ENCODE measurements around the gene USP24.

The USP24 gene

DNA sequence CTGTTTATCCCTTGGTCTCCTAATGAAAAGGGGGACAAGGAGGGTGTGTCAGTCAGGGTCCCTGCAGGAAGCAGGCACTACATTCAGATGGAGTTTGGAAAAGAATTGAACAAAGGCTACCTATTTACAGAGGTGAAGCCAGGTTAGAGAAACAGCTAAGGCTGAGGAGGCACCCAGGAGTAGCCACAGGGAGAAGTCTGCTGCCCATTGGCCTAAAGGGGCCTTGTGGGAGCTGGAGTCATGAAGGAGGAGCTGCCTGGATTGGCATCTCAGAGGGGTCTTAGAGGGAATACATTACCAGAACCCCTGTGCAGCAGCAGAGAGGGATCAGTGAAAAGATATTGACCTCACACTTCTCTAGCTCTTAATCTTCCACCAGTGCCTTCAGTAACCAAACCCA, 31.2 kb upstream of the USP24 start:
- H3K4me3 ChIP-seq (ENCODE audit: insufficient read depth, low read depth, low read length, poor library complexity, severe bottlenecking): no peak overlapping the region
- no peaks in the 10 kb centered on the region for H3K36me3 ChIP-seq (ENCODE audit: control insufficient read depth, insufficient read depth, low read length)
- no peaks in the 10 kb centered on the region for H3K27me3 ChIP-seq (replicated peaks; ENCODE audit: control insufficient read depth, insufficient read depth, low read length, poor library complexity, severe bottlenecking)
- no peaks in the 10 kb centered on the region for H3K4me1 ChIP-seq (ENCODE audit: control insufficient read depth, insufficient read depth, low read length, poor library complexity, severe bottlenecking)
- DNase-seq: no peak
- H3K27ac ChIP-seq (ENCODE audit: insufficient read depth, low read length, poor library complexity, severe bottlenecking): no peak overlapping the region
- no peaks in the 10 kb centered on the region for H3K9me3 ChIP-seq (ENCODE audit: control insufficient read depth, low read length)

DNA sequence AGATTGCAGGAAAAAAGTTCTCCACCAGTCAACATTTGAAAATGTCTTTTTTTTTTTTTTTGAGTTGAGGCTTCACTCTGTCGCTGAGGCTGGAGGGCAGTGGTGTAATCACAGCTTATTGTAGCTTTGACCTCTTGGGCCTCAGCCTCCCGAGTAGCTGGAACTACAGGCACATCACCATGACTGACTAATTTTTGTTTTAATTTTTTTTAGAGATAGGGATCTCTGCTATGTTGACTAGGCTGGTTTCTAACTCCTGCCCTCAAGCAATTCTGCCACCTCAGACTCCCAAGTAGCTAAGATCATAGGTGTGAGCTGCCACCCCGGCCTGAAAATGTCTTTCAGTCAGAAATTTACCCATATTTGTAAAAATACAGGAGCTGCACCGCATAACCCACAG, 30.6 kb upstream of the USP24 start:
- H3K36me3 ChIP-seq (ENCODE audit: control insufficient read depth, insufficient read depth, low read length): no peaks in the 10 kb centered on the region
- no peak overlapping the region for H3K4me3 ChIP-seq (ENCODE audit: insufficient read depth, low read depth, low read length, poor library complexity, severe bottlenecking)
- no peak overlapping the region for H3K27ac ChIP-seq (ENCODE audit: insufficient read depth, low read length, poor library complexity, severe bottlenecking)
- H3K27me3 ChIP-seq (replicated peaks; ENCODE audit: control insufficient read depth, insufficient read depth, low read length, poor library complexity, severe bottlenecking): no peaks in the 10 kb centered on the region
- no peaks in the 10 kb centered on the region for H3K9me3 ChIP-seq (ENCODE audit: control insufficient read depth, low read length)
- H3K4me1 ChIP-seq (ENCODE audit: control insufficient read depth, insufficient read depth, low read length, poor library complexity, severe bottlenecking): no peaks in the 10 kb centered on the region
- no peak for DNase-seq

DNA sequence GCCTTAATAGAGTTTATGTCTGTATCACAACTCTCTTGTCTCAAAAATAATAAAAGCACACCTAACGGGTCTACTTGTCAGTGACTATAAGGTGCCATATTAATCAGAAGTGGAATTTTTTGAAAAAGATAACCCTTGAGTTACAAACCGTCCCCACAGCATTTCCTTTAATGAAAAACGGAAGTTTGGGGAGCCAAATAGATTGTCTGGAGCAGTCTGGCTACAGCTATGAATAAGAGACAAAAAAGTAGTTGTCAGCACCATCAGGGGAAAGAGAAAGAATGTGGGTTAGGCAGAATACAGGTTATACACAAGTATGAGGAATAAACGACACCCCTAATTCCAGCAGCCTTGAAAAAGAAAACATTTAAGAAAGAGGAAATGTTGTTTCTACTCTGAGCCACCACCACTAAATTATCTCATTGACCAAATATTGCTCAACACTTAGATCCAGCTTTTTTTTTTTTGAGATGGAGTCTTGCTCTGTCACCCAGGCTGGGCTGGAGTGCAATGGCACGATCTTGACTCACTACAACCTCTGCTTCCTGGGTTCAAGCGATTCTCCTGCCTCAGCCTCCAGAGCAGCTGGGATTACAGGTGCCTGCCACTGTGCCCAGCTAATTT, 29.4 kb upstream of the USP24 start:
- Histone ChIP-seq H3K9me3 (ENCODE audit: control insufficient read depth, low read length) (no peaks in the 10 kb centered on the region), H3K36me3 (ENCODE audit: control insufficient read depth, insufficient read depth, low read length) (no peaks in the 10 kb centered on the region), H3K4me1 (ENCODE audit: control insufficient read depth, insufficient read depth, low read length, poor library complexity, severe bottlenecking) (no peaks in the 10 kb centered on the region), H3K27me3 (replicated peaks; ENCODE audit: control insufficient read depth, insufficient read depth, low read length, poor library complexity, severe bottlenecking) (no peaks in the 10 kb centered on the region), H3K27ac (ENCODE audit: insufficient read depth, low read length, poor library complexity, severe bottlenecking) (no peak overlapping the region), H3K4me3 (ENCODE audit: insufficient read depth, low read depth, low read length, poor library complexity, severe bottlenecking) (no peak overlapping the region)
- no peak for DNase-seq

DNA sequence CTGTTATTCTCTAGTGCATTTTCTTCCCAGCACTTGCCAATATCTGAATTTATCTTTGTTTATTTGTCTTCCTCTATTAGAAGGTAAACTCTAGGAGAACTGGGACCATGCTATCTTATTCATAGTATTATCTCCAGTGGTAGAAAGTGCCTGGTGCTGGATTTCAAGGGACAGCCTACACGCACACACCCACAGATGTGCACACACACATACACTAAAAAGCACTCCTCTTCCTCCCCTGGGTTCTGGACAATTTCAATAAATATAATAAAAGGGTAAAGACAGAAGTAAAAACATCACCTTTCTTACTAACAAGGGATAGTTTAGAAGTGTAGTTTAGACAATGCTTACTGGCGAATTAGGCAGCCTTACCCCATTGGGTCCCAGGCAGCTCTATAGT, 28.5 kb upstream of the USP24 start:
- H3K36me3 ChIP-seq (ENCODE audit: control insufficient read depth, insufficient read depth, low read length): no peaks in the 10 kb centered on the region

DNA sequence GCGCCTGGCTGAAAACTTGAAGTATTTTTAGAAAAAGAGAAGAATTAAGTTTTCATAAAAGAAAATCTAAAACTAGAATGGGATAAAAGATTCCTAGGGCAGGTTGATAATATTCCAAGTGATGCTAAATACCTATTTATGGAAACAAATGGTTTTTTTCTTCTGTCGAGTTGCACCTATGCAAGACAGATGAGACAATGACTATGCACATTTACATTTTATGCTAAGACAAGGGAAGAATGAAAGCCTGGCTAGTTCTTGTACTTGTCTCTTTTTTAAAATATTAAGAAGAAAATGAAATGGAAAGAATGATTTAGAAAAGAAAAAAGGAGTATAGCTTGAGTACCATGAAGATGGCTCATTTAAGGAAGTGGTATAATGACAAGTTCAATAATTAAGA, 24.4 kb upstream of the USP24 start:
- Histone ChIP-seq H3K27ac (ENCODE audit: insufficient read depth, low read length, poor library complexity, severe bottlenecking) (no peak overlapping the region), H3K9me3 (ENCODE audit: control insufficient read depth, low read length) (no peaks in the 10 kb centered on the region)

More for the DNA sequence above, 28.5 kb upstream of the USP24 start:
- Histone ChIP-seq H3K27ac (ENCODE audit: insufficient read depth, low read length, poor library complexity, severe bottlenecking) (no peak overlapping the region), H3K27me3 (replicated peaks; ENCODE audit: control insufficient read depth, insufficient read depth, low read length, poor library complexity, severe bottlenecking) (no peaks in the 10 kb centered on the region), H3K4me1 (ENCODE audit: control insufficient read depth, insufficient read depth, low read length, poor library complexity, severe bottlenecking) (no peaks in the 10 kb centered on the region), H3K4me3 (ENCODE audit: insufficient read depth, low read depth, low read length, poor library complexity, severe bottlenecking) (no peak overlapping the region), H3K9me3 (ENCODE audit: control insufficient read depth, low read length) (no peaks in the 10 kb centered on the region)
- no peak for DNase-seq

DNA sequence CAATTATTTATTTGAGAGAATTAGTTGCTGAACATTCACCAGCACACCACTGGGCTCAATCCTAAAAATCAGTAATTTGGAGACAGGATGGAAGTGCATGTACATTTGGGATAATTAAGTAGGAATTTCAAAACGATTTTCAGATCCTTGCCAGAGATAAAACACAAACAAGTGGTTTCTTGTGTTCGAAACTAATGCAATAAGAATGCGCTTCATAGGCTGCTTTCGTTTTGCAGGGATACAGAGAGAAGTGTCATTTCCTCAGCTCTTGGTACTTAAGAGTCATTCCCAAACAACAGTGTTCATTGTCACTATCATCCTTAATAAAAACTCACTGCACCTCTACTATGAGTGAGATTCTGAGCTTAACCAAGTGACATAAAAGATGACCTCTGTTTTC, 20.6 kb upstream of the USP24 start:
- Histone ChIP-seq H3K9me3 (ENCODE audit: control insufficient read depth, low read length) (no peaks in the 10 kb centered on the region), H3K4me1 (ENCODE audit: control insufficient read depth, insufficient read depth, low read length, poor library complexity, severe bottlenecking) (no peaks in the 10 kb centered on the region), H3K27ac (ENCODE audit: insufficient read depth, low read length, poor library complexity, severe bottlenecking) (no peak overlapping the region), H3K4me3 (ENCODE audit: insufficient read depth, low read depth, low read length, poor library complexity, severe bottlenecking) (no peak overlapping the region), H3K36me3 (ENCODE audit: control insufficient read depth, insufficient read depth, low read length) (no peaks in the 10 kb centered on the region), H3K27me3 (replicated peaks; ENCODE audit: control insufficient read depth, insufficient read depth, low read length, poor library complexity, severe bottlenecking) (no peaks in the 10 kb centered on the region)
- DNase-seq: no peak

More for the DNA sequence above, 24.4 kb upstream of the USP24 start:
- DNase-seq: no peak
- H3K4me3 ChIP-seq (ENCODE audit: insufficient read depth, low read depth, low read length, poor library complexity, severe bottlenecking): no peak overlapping the region
- H3K27me3 ChIP-seq (replicated peaks; ENCODE audit: control insufficient read depth, insufficient read depth, low read length, poor library complexity, severe bottlenecking): no peaks in the 10 kb centered on the region
- H3K4me1 ChIP-seq (ENCODE audit: control insufficient read depth, insufficient read depth, low read length, poor library complexity, severe bottlenecking): no peaks in the 10 kb centered on the region
- H3K36me3 ChIP-seq (ENCODE audit: control insufficient read depth, insufficient read depth, low read length): no peaks in the 10 kb centered on the region

DNA sequence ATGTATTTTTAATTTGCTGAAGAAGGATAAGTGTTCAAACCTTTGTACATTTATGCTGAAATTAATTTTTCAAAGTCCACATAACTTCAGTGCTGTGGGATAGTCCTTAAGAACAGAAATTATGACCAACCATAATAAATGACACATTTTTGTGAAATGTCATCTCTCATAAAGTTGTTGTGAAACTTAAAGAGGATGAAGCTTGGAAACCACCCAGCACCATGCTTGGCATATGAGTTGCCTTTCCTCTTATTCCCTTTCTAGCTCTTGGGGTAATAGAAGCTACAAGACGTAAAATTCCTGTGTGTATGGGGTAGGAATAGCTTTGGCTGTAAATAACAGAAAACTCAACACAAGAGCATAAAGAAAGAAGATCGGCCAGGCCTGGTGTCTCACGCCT, 18.9 kb upstream of the USP24 start:
- Histone ChIP-seq H3K4me1 (ENCODE audit: control insufficient read depth, insufficient read depth, low read length, poor library complexity, severe bottlenecking) (no peaks in the 10 kb centered on the region), H3K27ac (ENCODE audit: insufficient read depth, low read length, poor library complexity, severe bottlenecking) (no peak overlapping the region), H3K36me3 (ENCODE audit: control insufficient read depth, insufficient read depth, low read length) (no peaks in the 10 kb centered on the region), H3K27me3 (replicated peaks; ENCODE audit: control insufficient read depth, insufficient read depth, low read length, poor library complexity, severe bottlenecking) (no peaks in the 10 kb centered on the region), H3K4me3 (ENCODE audit: insufficient read depth, low read depth, low read length, poor library complexity, severe bottlenecking) (no peak overlapping the region), H3K9me3 (ENCODE audit: control insufficient read depth, low read length) (no peaks in the 10 kb centered on the region)
- no peak for DNase-seq

DNA sequence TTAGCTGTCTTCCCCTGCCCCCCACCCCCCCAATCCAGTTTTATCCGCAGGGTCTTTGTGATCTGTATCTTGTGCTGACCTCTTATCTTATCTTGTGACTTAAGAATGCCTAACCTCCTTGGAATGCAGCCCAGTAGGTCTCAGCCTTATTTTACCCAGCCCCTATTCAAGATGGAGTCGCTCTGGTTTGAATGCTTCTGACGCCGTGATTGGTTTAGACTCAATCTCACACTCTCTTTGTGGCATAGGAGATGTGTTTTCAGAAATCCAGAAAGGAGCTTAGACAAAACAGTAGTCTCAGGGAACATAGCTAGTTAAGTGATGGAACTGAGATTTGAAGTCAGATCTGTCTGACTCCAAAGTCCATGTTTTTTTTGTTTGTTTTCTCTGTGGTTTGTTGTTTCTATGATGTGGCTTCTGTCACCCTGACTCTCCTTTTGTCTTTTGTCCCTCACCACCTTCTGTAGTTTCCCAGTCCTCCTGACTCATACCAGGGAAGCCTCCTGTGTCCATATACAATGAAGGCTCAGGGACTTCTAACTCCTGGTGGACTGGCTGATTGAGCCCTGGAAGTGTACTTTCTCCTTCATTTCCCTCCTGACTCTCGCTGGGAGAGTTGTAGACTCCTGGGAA, 18.1 kb upstream of the USP24 start:
- Histone ChIP-seq H3K9me3 (ENCODE audit: control insufficient read depth, low read length) (no peaks in the 10 kb centered on the region), H3K27ac (ENCODE audit: insufficient read depth, low read length, poor library complexity, severe bottlenecking) (no peak overlapping the region), H3K36me3 (ENCODE audit: control insufficient read depth, insufficient read depth, low read length) (no peaks in the 10 kb centered on the region), H3K27me3 (replicated peaks; ENCODE audit: control insufficient read depth, insufficient read depth, low read length, poor library complexity, severe bottlenecking) (no peaks in the 10 kb centered on the region), H3K4me3 (ENCODE audit: insufficient read depth, low read depth, low read length, poor library complexity, severe bottlenecking) (no peak overlapping the region), H3K4me1 (ENCODE audit: control insufficient read depth, insufficient read depth, low read length, poor library complexity, severe bottlenecking) (no peaks in the 10 kb centered on the region)
- no peak for DNase-seq

DNA sequence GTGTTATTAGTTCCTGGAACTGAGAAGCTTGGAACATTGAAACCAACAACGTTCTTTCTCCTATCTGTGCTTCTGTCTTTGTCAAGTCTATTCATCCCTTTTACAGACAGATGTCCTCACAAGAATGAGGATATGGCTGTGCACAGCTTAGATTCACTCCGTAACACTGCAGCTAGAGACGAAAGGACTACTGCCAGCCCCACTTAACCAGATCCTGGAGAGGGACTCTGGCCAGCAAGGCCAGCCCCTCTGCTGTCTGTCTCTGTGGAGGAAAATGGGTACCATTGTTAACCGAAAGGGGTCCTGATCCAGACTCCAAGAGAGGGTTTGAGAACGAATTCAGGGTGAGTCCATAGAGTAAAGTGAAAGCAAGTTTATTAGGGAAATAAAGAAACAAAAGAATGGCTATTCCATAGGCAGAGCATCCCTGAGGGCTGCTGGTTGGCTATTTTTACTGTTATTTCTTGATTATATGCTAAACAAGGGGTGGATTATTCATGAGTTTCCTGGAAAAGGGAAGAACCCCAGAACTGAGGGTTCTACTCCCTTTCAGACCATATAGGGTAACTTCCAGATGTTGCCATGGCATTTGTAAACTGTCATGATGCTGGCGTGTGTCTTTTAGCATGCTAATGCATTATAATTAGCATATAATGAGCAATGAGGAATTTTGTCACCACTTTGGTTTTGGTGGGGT, 17.4 kb upstream of the USP24 start:
- Histone ChIP-seq H3K27me3 (replicated peaks; ENCODE audit: control insufficient read depth, insufficient read depth, low read length, poor library complexity, severe bottlenecking) (no peaks in the 10 kb centered on the region), H3K4me1 (ENCODE audit: control insufficient read depth, insufficient read depth, low read length, poor library complexity, severe bottlenecking) (no peaks in the 10 kb centered on the region), H3K9me3 (ENCODE audit: control insufficient read depth, low read length) (no peaks in the 10 kb centered on the region), H3K27ac (ENCODE audit: insufficient read depth, low read length, poor library complexity, severe bottlenecking) (no peak overlapping the region), H3K36me3 (ENCODE audit: control insufficient read depth, insufficient read depth, low read length) (no peaks in the 10 kb centered on the region), H3K4me3 (ENCODE audit: insufficient read depth, low read depth, low read length, poor library complexity, severe bottlenecking) (no peak overlapping the region)
- no peak for DNase-seq

DNA sequence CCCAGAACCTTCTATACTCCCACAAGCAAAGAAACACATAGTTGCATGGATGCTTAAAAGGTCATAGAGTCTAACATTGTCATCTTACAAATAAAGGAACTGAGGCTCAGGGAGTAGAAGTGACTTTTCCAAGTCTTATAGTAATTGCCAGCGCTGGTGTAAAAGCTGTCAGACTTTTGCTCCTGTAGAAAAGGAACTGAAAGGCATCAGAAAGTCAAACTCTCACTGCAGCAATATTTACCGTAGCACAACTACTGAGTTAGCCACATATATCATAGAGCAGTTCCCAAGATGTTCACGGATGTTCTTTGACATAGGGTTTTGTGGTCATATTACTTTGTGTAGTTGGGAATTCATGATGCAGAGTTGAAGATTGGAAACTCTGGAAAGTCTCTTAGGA, 16.6 kb upstream of the USP24 start:
- Histone ChIP-seq H3K36me3 (ENCODE audit: control insufficient read depth, insufficient read depth, low read length) (no peaks in the 10 kb centered on the region), H3K9me3 (ENCODE audit: control insufficient read depth, low read length) (no peaks in the 10 kb centered on the region), H3K27ac (ENCODE audit: insufficient read depth, low read length, poor library complexity, severe bottlenecking) (no peak overlapping the region), H3K4me1 (ENCODE audit: control insufficient read depth, insufficient read depth, low read length, poor library complexity, severe bottlenecking) (no peaks in the 10 kb centered on the region), H3K4me3 (ENCODE audit: insufficient read depth, low read depth, low read length, poor library complexity, severe bottlenecking) (no peak overlapping the region), H3K27me3 (replicated peaks; ENCODE audit: control insufficient read depth, insufficient read depth, low read length, poor library complexity, severe bottlenecking) (no peaks in the 10 kb centered on the region)
- no peak for DNase-seq
